Sciatic nerve (tissue), 2 donors: ENCODE data around the gene ADGRG2. TPM values are rescaled to one million over a fixed set of nuclear protein-coding genes. Genes with fewer than 3 reads are reported as not detected.
A peak's percentile ranks its signal among the peaks of the same experiment; 100 is the strongest.
"Not testable (repeated sequence)": the region's sequence is repeated elsewhere in the genome, so short reads cannot be mapped to it uniquely, and the experiment has no call there.

ENCODE experiments used
- ATAC-seq: fragments of 200-7000 bp; cut with Tn5 transposase; one replicate; pipeline ENCODE4 v1.9.1; 2020; ENCODE audit warnings: mild to moderate bottlenecking, moderate library complexity
- DNase-seq: peaks from one replicate; pipeline ENCODE4 v3.0.0-alpha.2; 2020; ENCODE audit warnings: low spot score
- intact Hi-C: fragments of 100-400 bp; cut with DNase I; formaldehyde crosslinking; loops from one replicate; pipeline ENCODE4 v1.14.2; 2022
- total RNA-seq: library from RNA; stranded (reverse); fragmentation: NEBNext Ultra II Directional; extraction: Animal tissue kit (Norgen Biotek cat#: 25700); gene quantifications from one replicate; pipeline ENCODE4 v1.2.1, GENCODE V29; 2021
- donor health status: DM: no; HTN: no; CAD: no.
- donor health status: DM: no; HTN: no; CAD: no.

ADGRG2 gene
- total RNA-seq, 1 donor from 2014 or later = 5.3 TPM

DNA sequence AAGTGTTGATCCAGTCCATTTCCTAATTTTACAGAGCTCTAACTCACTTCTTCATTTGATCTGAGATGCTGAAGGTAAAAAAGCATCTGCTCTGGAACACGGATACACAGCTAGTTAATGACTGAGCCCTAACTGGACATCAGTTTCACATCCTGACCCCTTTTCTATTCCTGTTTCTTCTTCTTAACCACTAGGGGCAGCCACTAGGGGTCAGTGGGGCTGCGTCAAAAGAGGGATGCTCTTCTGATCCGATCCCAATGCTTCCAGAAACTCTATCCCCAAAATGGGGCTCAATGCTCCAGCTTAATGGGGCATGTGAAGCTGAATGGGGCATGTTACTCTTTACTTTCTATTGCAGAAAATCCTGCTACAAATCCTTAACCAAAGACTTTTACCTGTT is 105.0 kb downstream of the ADGRG2 start:
- DNase-seq (no peak), ATAC-seq (no peak)
- intact Hi-C loops = no loop called here

DNA sequence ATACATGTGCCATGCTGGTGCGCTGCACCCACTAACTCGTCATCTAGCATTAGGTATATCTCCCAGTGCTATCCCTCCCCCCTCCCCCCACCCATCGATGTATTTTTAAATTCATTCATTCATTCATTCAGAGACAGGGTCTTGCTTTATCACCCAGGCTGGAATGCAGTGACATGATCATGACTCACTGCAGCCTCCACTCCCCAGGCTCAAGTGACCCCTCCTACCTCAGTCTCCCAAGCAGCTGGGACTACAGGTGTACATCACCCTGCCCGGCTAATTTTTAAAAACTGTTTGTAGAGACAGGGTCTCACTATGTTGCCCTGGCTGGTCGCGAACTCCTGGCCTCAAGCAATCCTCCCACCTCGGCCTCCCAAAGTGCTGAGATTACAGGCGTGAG is 105.7 kb downstream of the ADGRG2 start:
- intact Hi-C loops, ATAC-seq, DNase-seq: not testable (repeated sequence)

DNA sequence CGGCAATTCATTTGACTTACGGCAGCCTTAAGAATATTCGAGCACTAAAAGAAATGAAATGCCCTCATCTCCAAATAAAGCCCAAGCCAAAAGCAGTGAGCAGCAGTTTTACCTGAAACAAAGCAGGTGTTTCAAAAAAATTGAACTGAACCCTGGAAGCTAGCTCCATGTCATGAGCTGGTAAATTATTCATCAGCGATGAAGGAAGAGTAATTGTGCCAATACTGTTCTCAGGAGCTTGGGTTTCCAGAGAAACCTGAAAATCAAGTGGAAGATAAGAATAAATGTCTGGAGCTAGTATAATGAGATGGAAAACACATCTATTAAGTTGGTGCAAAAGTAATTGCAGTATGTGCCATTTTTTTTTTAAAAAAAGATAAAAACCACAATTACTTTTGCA is 114.4 kb downstream of the ADGRG2 start:
- no peak for DNase-seq
- intact Hi-C loops = no loop called here
- ATAC-seq = no peak

DNA sequence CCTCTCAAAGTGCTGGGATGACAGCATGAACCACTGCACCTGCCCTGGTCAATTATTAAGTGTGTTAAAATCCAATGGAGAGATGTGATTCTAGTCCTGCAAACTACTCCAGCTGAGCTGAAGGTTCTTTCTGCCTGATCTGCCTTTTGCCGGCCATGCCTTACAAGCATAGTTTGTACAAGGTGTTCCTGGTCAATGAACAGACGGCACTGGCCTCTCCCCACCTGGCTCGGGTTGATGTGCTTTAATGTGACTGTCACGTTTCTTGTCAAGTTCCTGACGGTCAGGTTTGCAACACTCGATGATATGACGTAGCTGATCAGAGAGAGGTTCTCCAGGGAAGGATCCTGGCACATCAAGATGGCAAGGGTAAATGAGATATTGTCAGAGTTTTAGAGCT is 115.3 kb downstream of the ADGRG2 start:
- ATAC-seq (no peak), DNase-seq (no peak)
- intact Hi-C loops = no loop called here

DNA sequence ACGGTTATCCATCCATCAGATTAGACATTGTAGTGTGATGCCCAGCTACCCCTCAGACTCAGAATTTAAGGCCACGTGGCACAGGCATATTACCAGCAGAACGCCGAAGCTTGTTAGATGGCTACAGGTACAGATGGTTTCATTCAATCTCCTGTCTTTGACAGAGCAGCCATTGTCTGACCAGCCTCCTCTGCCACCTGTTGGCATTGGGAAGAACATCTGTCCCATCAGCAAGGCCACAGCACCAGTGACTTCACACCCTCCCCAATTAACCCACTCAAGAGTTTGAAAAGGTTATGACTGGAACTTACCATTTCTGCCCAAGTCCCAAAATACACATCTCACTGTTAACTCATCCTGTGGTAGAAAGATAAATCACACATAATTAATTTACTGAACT is 116.4 kb downstream of the ADGRG2 start:
- intact Hi-C loops = no loop called here
- ATAC-seq = no peak

DNA sequence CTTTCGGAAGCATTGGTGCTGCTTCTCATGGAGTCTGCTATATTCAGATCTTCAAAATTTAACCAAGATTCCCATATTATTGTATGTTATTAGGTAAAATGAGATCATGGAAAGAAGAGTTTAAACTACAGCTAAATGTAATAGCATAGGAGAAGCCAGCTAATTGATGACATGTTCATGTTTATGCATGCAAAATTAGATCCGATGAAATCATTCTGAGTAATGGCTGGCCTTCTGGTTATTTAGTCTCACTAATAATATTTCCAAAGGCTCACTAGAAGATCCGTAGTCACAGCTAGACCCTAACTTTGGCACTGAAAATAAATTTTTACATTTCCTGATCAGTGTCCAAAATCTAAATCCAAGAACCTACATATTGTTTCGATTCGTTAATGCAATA is 118.5 kb downstream of the ADGRG2 start:
- no peak for DNase-seq
- intact Hi-C loops = no loop called here

More for the DNA sequence above, 116.4 kb downstream of the ADGRG2 start:
- no peak for DNase-seq

DNA sequence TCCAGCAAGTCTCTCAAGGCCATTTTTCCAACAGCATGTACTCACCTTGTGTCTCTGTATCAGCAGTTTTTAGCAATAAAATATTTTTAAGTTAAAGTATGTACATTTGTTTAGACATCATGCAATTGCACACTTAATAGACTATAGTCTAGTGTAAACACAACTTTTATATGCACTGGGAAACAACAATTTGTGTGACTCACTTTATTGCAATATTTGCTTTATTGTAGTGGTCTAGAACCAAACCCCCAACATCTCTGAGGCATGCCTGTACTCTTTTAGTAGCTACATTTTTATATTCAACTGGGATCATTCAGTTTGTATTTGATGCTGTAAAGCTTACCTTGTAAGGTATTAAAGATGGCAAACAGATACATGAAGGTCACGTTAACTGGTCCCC is 123.6 kb downstream of the ADGRG2 start:
- ATAC-seq = no peak
- DNase-seq = no peak
- intact Hi-C loops = no loop called here

More for the DNA sequence above, 118.5 kb downstream of the ADGRG2 start:
- ATAC-seq = no peak

DNA sequence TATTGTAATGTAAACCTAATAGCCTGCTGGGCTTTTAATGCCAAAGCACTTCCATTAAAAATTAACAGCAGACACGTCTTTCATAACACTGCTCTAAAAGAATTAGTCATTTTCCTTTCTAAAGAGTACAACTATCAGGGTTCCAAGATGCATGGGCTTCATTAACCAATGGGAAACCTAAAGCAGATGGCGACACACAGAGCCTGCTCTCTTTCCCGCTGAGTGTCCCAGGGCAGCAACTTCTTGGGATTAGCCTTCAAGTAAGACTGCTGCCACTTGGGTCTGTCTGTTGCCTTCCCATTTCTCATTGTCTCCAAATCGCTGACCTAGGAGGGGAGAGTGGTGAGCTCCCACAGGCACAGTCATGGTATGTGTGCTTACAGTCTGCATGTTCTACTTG is 124.4 kb downstream of the ADGRG2 start:
- ATAC-seq = no peak
- DNase-seq = no peak
- intact Hi-C loops = no loop called here

DNA sequence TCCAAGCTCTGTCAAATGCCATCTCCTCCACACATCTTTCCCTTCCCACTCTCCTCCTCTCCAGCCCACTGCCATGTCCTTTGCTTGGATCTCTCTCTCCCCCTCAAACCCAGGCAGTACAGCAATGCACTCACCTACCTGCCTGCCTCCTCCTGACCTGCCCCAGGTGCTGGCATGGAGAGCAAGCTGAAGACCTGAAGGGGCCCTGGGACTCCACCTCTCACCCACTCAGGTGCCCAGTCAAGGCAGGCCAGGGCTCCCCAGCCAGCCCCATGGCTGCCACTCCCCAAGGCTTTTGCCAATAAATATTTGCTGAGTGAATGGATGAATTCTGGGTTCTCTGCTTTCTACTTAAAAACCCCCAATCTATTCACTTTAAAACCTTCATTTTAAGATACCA is 125.7 kb downstream of the ADGRG2 start:
- intact Hi-C loops = no loop called here
- no peak for ATAC-seq

DNA sequence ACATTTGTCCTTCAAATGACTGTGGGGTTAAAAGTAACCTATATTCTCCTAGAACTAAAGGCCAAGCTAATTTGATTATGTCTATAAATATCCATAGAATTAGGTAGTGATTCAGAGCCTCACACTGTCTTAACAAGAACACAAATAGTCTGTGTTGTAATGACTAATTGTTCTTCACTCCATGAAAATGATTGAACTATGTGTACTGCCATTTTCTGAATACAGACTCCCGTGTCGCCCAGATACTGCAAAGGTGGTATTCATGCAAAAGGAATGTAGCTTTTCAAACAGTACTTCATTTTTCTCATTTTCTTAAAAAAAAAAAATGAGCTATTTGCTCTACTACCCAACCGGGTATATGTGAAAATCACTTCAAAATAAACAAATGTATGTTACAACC is 127.0 kb downstream of the ADGRG2 start:
- DNase-seq (no peak), ATAC-seq (no peak)
- intact Hi-C loops = no loop called here

More for the DNA sequence above, 125.7 kb downstream of the ADGRG2 start:
- no peak for DNase-seq

DNA sequence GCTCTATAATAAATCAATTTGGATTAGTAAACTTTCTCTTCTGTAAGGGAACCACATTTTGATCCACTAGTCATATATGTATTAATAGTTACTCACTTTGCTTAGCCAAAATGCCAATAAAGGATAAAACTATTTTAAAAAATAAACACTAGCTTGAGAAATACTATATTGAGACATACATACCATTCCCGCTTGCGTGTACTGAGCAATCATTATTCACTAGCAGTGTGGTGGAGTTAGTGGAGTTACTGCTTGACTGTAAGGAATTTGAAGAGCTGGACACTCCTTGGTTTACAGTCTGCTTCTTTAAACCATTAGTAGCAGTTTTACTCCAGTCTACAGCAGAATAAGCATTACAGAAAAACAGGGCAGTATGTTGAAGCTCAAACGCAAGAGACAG is 127.6 kb downstream of the ADGRG2 start:
- no peak for DNase-seq
- intact Hi-C loops = no loop called here
- no peak for ATAC-seq

DNA sequence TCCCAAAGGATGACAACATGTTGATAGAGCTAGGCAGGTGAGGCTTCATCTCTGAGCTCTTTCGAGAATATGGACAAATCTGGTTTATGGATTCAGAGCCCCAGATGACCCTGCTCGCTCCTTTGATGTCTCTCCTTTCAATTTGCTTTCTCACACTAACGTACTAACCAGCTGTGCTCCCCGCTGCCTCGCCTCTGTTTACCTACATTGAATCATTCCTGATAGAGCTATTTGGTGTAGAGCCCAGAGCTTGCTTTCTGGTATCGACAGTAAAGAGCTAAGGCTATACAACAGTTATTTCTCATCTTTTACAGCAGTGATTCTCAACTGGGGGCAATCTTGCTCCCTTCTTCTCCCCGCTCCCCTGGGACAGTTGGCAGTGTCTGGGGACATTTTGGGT is 129.4 kb downstream of the ADGRG2 start:
- DNase-seq (no peak), ATAC-seq (no peak)
- intact Hi-C loops = no loop called here

DNA sequence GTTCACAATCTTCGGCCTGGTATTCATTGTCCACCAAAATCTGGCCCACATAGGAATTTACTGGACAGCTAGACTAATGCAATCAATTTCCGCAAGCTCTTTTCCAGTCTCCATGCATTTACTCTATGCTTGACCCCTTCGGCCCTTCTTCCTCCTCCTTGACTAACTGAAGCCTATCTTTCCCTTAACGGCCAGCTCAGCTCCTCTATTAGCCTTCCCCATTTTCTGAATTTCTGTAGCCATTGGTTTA is 137.2 kb downstream of the ADGRG2 start:
- ATAC-seq = no peak
- intact Hi-C loops = no loop called here

DNA sequence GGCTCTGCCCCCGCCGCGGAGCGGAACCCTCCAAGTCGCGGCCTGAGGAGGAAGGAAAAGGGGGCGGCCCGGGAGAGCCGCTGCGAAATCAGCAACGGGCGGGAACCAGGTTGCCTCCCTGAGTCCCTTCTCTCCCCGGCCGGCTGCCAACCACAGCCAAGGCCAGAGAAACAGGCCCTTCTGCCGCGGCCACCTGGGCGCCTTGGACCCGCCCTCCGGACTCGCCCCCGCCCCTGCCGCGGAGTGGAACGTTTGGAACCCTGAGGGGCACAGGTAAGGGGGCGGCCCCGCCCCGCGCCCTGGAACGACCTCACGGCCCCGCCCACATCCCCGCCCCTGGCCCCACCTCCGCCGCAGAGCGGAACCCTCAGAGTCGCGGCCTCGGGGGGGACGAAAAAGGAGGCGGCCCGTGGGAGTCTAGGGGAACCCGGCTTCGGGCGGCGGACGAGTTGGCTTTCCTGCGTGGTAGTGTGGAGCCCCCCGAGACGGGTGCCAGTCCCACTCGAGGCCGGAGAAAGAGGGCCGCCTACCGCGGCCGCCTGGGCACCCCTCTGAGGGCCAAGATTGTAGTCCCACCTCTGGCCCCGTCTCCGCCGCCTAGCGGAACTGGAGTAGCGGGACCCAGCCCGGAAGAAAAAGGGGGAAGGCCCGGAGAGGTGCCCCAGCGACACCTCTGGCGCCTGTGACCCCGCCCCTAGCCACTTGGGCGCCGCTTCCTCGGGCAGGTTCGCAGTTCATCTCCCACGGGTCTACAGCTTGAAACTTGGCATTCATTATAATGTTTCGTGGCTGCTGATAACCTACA is 137.7 kb downstream of the ADGRG2 start:
- DNase-seq (peak; percentile 86), ATAC-seq (peak; percentile 95)
- intact Hi-C loops = no loop called here

More for the DNA sequence above, 137.2 kb downstream of the ADGRG2 start:
- no peak for DNase-seq

DNA sequence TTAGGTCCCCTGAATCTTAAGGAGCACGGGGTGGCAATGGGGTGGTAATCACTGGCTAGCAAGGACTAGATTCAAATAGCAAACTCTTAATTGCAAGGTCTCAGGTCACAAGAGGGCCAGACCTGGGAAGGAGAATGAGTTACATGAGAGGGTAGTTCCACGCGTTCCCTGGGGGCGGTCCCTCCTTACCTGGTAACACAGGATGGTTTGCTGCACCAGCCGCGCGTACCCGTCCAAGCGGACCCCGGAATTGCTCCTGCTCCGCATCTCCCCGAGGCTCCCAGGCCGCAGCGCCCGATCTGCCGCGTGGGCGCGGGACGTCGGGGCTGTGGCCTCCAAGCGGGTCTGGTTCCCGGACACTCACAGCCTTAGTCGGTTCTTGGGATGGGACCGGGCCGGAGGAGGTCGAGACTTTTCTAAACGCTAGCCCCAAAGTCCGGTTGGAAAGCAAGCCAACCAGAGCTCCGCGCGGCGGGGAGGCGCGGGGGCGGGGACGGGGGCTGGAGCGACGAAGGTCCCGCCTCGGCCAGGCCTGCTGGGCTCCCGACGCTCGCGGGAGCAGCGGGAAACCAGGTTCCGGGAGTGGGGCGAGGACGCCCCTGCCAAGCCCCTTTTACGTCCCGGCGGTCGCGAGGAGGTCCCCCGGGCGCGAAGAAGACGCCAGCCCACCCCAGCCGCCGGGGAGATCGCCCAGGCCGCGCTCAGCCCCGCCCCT is 138.4 kb downstream of the ADGRG2 start, which contains the start of gene PHKA2:
Gene PHKA2, minus strand, starts transcription at position 449 of the 715 bp plus-strand sequence. Its CDS starts 182 bp downstream, at position 267.
- intact Hi-C loops = no loop called here
- peak; percentile 76 for ATAC-seq
- DNase-seq = peak; percentile 76

DNA sequence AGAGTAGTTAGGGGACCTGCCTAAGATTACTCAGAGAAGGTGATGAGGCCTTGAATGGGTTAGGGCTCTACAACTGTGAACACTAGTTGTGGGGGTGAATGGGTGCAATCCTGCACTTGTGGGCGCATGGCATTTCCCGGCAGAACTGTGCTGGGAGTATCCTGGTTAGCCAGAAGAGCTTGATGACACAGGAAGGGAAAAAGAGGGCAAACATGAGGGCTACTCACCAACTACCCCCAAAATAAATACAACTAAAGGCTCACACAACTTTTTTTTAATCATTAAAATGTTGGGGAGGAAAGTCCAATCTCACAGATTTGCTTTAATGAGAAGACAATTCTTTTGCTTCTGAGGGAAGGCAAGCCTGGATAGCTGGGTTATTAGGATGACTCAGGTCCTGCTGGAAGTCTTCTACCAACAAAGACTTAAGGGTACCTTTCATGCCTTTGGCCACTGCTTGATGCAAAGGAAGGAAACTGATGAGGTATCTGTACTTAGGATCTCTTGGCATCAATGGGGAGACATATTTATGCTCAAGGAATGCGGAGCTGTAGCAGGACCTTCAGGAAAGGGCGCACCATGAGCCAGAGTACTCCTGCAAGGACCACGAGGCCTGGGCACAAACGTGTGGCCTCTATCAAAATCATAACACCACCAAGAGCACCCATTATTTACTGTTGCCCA is 141.0 kb downstream of the ADGRG2 start:
- DNase-seq = no peak
- ATAC-seq = no peak
- intact Hi-C loops = no loop called here

DNA sequence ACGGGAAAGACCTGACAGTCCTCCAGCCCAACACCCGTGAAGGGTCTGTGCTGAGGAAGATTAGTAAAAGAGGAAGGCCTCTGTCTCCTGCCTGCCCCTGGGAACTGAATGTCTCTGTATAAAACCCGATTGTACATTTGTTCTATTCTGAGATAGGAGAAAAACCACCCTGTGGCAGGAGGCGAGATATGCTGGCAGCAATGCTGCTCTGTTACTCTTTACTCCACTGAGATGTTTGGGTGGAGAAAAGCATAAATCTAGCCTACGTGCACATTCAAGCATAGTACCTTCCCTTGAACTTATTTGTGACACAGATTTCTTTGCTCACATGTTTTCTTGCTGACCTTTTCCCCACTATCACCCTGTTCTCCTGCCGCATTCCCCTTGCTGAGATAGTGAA is 142.0 kb downstream of the ADGRG2 start:
- DNase-seq, ATAC-seq, intact Hi-C loops: not testable (repeated sequence)

DNA sequence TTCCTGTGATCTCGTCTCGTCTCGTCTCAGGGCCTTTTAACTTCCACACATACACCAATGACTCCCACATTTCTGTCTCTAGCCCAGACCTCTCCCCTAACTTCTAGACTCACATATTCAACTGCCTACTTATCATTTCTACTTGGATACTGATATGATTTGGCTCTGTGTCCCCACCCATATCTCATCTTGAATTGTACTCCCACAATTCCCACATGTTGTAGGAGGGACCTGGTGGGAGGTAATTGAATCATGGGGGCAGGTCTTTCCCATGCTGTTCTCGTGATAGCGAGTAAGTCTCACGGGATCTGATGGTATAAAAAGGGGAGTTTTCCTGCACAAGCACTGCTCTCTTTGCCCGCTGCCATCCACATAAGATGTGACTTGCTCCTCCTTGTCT is 147.3 kb downstream of the ADGRG2 start:
- intact Hi-C loops = no loop called here
- DNase-seq = no peak

DNA sequence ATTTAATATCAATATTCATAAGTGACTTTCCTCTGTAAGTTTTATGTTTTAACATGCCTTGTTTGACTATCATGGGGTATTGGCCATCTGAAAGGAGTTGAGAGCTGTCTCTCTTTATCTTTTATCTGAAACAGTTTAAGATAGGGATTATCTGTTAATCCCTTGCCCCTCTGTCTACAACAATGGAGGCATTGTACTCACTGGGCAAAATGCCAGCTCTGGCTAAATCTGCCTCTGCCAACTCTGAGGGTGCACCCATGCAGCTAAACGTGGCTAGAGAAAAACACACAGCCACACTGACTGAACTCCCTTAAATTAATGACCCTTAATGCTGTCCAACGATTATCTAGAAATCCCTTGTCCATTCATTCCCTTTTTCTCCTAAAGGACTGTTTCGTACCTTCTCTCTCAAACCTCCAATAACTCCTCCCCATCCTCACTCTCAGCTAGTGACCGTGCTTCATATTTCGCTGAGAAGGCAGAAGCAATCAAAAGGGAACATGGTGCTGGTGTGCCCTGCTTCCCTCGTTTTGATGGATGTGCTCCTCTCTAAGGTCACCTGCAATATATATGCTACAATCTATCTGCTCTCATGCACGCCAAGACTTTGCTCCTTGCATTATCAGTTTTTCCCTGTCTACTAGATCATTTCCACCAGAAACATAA is 148.6 kb downstream of the ADGRG2 start:
- intact Hi-C loops = no loop called here

More for the DNA sequence above, 147.3 kb downstream of the ADGRG2 start:
- no peak for ATAC-seq

More for the DNA sequence above, 148.6 kb downstream of the ADGRG2 start:
- DNase-seq = no peak
- no peak for ATAC-seq
